Measurements from ENCODE around the gene IDNK. TPM values are rescaled to one million over a fixed set of nuclear protein-coding genes. Genes with fewer than 3 reads are reported as not detected.

Gene IDNK
- total RNA-seq, 4 donors from 2014 or later: 2.7 to 4.6 (median 3.0) TPM

DNA sequence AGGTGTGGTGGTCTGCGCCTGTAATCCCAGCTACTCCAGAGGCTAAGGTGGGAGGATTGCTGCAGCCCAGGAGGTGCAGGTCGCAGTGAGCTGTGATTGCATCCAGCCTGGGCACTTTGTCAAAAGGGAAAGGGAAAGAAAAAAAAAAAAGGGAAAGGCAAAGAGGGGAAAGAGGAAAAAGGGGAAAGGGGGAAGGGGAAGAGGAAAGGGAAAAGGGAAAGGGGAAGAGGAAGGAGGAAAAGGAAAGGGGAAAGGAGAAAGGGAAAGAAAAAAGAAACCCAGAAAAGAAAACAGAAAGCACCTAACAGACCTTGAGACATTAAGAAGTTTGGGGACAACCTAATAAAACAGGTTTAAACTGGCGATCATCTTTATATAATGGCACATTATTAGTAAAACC is 40.0 kb downstream of the IDNK start:
- TF ChIP-seq CTCF (IDR thresholded peaks at IDR 0.05) (no peak), EP300 (IDR thresholded peaks at IDR 0.05) (no peak), POLR2A (IDR thresholded peaks at IDR 0.05) (no peak)
- H3K9me3 ChIP-seq: no peaks in the 10 kb centered on the region
- DNase-seq (ENCODE audit: low spot score in 2 of 2): no peak
- H3K27me3 ChIP-seq: no peaks in the 10 kb centered on the region
- H3K4me3 ChIP-seq: no peak overlapping the region
- 93 to 95% methylated on average over 3 of the region's 3 CpGs for WGBS, 2 donors
- no peaks in the 10 kb centered on the region for H3K4me1 ChIP-seq
- H3K27ac ChIP-seq: no peak overlapping the region
- peaks cover 0 to 70% (median 13%) of the 10 kb centered on the region in 3 donors for H3K36me3 ChIP-seq

- Histone ChIP-seq H3K27ac (peak overlapping the region in 2 of 4 donors; percentile 3 to 11), H3K36me3 (peaks cover 0 to 63% (median 13%) of the 10 kb centered on the region in 3 donors), H3K4me3 (no peak overlapping the region), H3K9me3 (no peaks in the 10 kb centered on the region), H3K4me1 (no peaks in the 10 kb centered on the region), H3K27me3 (no peaks in the 10 kb centered on the region)
- DNase-seq (ENCODE audit: low spot score in 2 of 2): no peak
- whole genome bisulfite sequencing, 2 donors: 52 to 58% methylated on average over 5 of the region's 5 CpGs
- TF ChIP-seq POLR2A (IDR thresholded peaks at IDR 0.05) (no peak), EP300 (IDR thresholded peaks at IDR 0.05) (no peak), CTCF (IDR thresholded peaks at IDR 0.05) (no peak)
These were observed 42.7 kb downstream of the IDNK start for GRCh38 chr9:83665580-83666200.

DNA sequence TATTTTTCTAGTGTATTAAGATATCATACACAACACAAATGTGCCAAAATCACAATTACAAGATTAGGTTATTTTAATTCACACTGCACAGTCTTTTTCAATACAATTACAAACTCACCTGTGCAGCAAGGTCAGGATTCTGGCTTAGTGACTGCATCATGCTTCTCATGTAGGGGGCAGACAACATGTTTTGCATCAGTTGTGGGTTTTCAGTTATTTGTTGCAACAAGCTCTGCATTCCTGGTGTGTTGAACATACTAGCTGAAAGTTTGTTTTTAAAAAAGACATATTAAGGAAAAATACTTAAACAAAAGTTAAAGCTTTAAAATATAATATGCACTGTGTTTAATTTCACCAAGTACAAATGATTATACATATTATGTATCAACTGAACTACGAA is 46.1 kb downstream of the IDNK start:
- Histone ChIP-seq H3K4me1 (no peaks in the 10 kb centered on the region), H3K9me3 (no peaks in the 10 kb centered on the region), H3K27ac (no peak overlapping the region), H3K36me3 (peaks cover 0 to 60% (median 1%) of the 10 kb centered on the region in 3 donors), H3K27me3 (no peaks in the 10 kb centered on the region), H3K4me3 (no peak overlapping the region)
- no peak for DNase-seq (ENCODE audit: low spot score in 2 of 2)
- 97 to 100% methylated on average over 1 of the region's 1 CpG for WGBS, 2 donors
- TF ChIP-seq POLR2A (IDR thresholded peaks at IDR 0.05) (no peak), EP300 (IDR thresholded peaks at IDR 0.05) (no peak), CTCF (IDR thresholded peaks at IDR 0.05) (no peak)

DNA sequence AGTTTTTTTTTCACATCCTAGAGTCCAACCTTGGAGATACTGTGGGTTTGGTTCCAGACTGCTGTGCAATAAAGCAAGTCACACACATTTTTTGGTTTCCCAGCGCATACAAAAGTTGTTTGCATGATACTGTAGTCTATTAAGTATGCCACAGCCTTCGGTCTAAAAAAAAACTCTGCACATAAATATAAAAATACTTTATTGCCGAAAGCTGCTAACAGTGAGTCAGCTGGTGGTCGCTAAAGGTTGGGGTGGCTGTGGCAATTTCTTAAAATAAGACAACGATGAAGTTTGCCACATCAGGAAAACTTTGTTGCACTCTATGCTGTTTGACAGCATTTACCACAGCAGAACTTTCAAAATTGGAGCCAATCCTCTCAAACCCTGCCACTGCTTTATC is 47.4 kb downstream of the IDNK start:
- H3K36me3 ChIP-seq: peaks cover 0 to 51% (median 0%) of the 10 kb centered on the region in 3 donors
- H3K9me3 ChIP-seq: no peaks in the 10 kb centered on the region
- no peak overlapping the region for H3K4me3 ChIP-seq
- 85 to 89% methylated on average over 5 of the region's 5 CpGs for WGBS, 2 donors
- TF ChIP-seq CTCF (IDR thresholded peaks at IDR 0.05) (no peak), EP300 (IDR thresholded peaks at IDR 0.05) (no peak), POLR2A (IDR thresholded peaks at IDR 0.05) (no peak)
- H3K4me1 ChIP-seq: no peaks in the 10 kb centered on the region
- no peaks in the 10 kb centered on the region for H3K27me3 ChIP-seq
- DNase-seq (ENCODE audit: low spot score in 2 of 2): no peak
- H3K27ac ChIP-seq: no peak overlapping the region

GRCh38 chr9:83671451-83671850 is 48.5 kb downstream of the IDNK start:
- Histone ChIP-seq H3K27ac (no peak overlapping the region), H3K4me3 (no peak overlapping the region), H3K27me3 (no peaks in the 10 kb centered on the region), H3K9me3 (no peaks in the 10 kb centered on the region), H3K4me1 (no peaks in the 10 kb centered on the region), H3K36me3 (peaks cover 0 to 53% (median 0%) of the 10 kb centered on the region in 3 donors)
- WGBS, 2 donors: 32 to 37% methylated on average over 1 of the region's 1 CpG
- DNase-seq (ENCODE audit: low spot score in 2 of 2): no peak
- TF ChIP-seq EP300 (IDR thresholded peaks at IDR 0.05) (no peak), POLR2A (IDR thresholded peaks at IDR 0.05) (no peak), CTCF (IDR thresholded peaks at IDR 0.05) (no peak)
